ENCODE results near the gene THSD1.

DNA sequence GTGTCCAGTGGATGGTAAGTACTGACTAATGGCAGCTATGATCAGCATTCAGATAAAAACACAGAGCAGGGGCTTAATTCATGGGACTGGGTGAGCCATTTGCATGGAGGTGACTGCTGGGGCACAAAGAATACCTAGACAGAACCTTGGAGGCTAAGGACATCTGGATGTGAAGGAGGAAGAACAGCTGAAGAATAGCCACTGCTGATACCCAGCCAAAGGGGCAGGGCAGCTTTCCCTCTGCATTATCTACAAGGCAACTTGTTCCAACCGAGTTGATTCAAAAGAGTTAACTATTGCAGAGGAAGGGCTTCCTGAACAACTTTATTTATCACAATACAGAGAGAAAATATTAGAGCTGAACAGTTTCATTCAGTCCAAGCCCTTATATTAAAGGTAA is 13.1 kb upstream of the THSD1 start:
- no peak for TF ChIP-seq CREM (CRISPR knock-in tag; IDR thresholded peaks at IDR 0.05)
- TF ChIP-seq, protein P1, sequence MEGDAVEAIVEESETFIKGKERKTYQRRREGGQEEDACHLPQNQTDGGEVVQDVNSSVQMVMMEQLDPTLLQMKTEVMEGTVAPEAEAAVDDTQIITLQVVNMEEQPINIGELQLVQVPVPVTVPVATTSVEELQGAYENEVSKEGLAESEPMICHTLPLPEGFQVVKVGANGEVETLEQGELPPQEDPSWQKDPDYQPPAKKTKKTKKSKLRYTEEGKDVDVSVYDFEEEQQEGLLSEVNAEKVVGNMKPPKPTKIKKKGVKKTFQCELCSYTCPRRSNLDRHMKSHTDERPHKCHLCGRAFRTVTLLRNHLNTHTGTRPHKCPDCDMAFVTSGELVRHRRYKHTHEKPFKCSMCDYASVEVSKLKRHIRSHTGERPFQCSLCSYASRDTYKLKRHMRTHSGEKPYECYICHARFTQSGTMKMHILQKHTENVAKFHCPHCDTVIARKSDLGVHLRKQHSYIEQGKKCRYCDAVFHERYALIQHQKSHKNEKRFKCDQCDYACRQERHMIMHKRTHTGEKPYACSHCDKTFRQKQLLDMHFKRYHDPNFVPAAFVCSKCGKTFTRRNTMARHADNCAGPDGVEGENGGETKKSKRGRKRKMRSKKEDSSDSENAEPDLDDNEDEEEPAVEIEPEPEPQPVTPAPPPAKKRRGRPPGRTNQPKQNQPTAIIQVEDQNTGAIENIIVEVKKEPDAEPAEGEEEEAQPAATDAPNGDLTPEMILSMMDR (IDR thresholded peaks at IDR 0.05): no peak
- TF ChIP-seq, protein P2, sequence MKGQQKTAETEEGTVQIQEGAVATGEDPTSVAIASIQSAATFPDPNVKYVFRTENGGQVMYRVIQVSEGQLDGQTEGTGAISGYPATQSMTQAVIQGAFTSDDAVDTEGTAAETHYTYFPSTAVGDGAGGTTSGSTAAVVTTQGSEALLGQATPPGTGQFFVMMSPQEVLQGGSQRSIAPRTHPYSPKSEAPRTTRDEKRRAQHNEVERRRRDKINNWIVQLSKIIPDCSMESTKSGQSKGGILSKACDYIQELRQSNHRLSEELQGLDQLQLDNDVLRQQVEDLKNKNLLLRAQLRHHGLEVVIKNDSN (CRISPR knock-in tag; IDR thresholded peaks at IDR 0.05): no peak
- no peak for TF ChIP-seq ZNF396 (CRISPR knock-in tag; IDR thresholded peaks at IDR 0.05; ENCODE audit: borderline replicate concordance)
- TF ChIP-seq, protein P3, sequence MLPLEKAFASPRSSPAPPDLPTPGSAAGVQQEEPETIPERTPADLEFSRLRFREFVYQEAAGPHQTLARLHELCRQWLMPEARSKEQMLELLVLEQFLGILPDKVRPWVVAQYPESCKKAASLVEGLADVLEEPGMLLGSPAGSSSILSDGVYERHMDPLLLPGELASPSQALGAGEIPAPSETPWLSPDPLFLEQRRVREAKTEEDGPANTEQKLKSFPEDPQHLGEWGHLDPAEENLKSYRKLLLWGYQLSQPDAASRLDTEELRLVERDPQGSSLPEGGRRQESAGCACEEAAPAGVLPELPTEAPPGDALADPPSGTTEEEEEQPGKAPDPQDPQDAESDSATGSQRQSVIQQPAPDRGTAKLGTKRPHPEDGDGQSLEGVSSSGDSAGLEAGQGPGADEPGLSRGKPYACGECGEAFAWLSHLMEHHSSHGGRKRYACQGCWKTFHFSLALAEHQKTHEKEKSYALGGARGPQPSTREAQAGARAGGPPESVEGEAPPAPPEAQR (CRISPR knock-in tag; IDR thresholded peaks at IDR 0.05): no peak
- no peak for TF ChIP-seq MXD4 (CRISPR knock-in tag; IDR thresholded peaks at IDR 0.05; ENCODE audit: borderline replicate concordance)
